Peyer's patch (tissue), 4 donors: ENCODE data around the gene AR. TPM values are rescaled to one million over a fixed set of nuclear protein-coding genes. Genes with fewer than 3 reads are reported as not detected.
A peak's percentile ranks its signal among the peaks of the same experiment; 100 is the strongest.

Experiments used
- DNase-seq, 3 donors: peaks; one replicate each; pipeline ENCODE4 v3.0.0-alpha.2; 2017 to 2019
- H3K27ac ChIP-seq, 4 donors: fragments of 200-600 bp; sonication (generic); one replicate each; pipeline ENCODE4 v1.5.1; 2016 to 2019
- H3K27me3 ChIP-seq, 2 donors: fragments of 200-600 bp; sonication (generic); one replicate each; pipeline ENCODE4 v1.5.1; 2019
- H3K36me3 ChIP-seq, 3 donors: fragments of 200-600 bp; sonication (generic); one replicate each; pipeline ENCODE4 v1.5.1; 2016 to 2019
- H3K4me1 ChIP-seq, 4 donors: fragments of 200-600 bp; sonication (generic); one replicate each; pipeline ENCODE4 v1.5.1; 2016 to 2019
- H3K4me3 ChIP-seq, 4 donors: fragments of 200-600 bp; sonication (generic); 1 replicate in 3 of 4; 2 replicates in 1 of 4; pipeline ENCODE4 v1.5.1; 2016 to 2019; ENCODE audit warnings: mild to moderate bottlenecking in 1 of 4
- H3K9me3 ChIP-seq, 4 donors: fragments of 200-600 bp; sonication (generic); one replicate each; pipeline ENCODE4 v1.5.1; 2016 to 2019; ENCODE audit warnings: mild to moderate bottlenecking in 1 of 4
- POLR2A ChIP-seq, 2 donors: fragments of 450-650 bp; IDR thresholded peaks; one replicate each; pipeline ENCODE4 v1.5.1; 2017; ENCODE audit warnings: antibody characterized with exemption in 2 of 2, mild to moderate bottlenecking in 2 of 2, moderate library complexity in 2 of 2
- total RNA-seq, 4 donors: library from RNA; depleted of rRNA; stranded (reverse); fragments of >200 nt; gene quantifications; one replicate each; pipeline ENCODE4 v1.1.0, GENCODE V29; 2016
- TF ChIP-seq, protein P1 (sequence below), 6 experiments: fragments of 450-650 bp in 4 of 6; fragments of 200-600 bp in 2 of 6; sonication (generic) in 1 of 6; IDR thresholded peaks; one replicate each; pipeline ENCODE4 v1.5.1; 2017 to 2019; ENCODE audit warnings: antibody characterized with exemption in 6 of 6, mild to moderate bottlenecking in 3 of 6, moderate library complexity in 1 of 6

Gene AR
- total RNA-seq, 4 donors from 2014 or later: 0.70 to 2.5 (median 1.2) TPM

DNA sequence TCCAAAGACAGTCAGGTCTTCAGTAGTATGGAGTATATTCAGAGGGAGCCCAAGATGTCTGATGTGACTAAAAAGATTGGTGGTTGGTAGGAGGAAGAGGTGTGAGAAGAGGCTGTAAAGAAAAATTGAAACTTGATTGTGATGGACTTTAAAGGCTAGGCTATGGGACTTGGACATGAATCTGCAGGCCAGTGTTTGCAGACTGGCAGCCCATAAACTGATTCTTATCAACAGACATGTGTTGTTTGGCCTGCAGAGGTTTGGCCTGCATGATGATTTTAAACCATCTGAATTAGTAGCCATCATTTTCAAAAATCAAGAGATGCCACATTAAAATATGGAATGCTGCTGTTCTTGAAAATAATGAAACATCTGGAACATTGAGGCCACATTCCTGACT lies 5.4 kb upstream of the AR start:
- DNase-seq: no peak
- TF ChIP-seq, protein P1, sequence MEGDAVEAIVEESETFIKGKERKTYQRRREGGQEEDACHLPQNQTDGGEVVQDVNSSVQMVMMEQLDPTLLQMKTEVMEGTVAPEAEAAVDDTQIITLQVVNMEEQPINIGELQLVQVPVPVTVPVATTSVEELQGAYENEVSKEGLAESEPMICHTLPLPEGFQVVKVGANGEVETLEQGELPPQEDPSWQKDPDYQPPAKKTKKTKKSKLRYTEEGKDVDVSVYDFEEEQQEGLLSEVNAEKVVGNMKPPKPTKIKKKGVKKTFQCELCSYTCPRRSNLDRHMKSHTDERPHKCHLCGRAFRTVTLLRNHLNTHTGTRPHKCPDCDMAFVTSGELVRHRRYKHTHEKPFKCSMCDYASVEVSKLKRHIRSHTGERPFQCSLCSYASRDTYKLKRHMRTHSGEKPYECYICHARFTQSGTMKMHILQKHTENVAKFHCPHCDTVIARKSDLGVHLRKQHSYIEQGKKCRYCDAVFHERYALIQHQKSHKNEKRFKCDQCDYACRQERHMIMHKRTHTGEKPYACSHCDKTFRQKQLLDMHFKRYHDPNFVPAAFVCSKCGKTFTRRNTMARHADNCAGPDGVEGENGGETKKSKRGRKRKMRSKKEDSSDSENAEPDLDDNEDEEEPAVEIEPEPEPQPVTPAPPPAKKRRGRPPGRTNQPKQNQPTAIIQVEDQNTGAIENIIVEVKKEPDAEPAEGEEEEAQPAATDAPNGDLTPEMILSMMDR (IDR thresholded peaks at IDR 0.05): no peak
- TF ChIP-seq POLR2A (IDR thresholded peaks at IDR 0.05): no peak
- no peak overlapping the region for H3K4me3 ChIP-seq
- H3K27ac ChIP-seq: no peak overlapping the region
- no peaks in the 10 kb centered on the region for H3K9me3 ChIP-seq
- H3K27me3 ChIP-seq: no peaks in the 10 kb centered on the region
- no peaks in the 10 kb centered on the region for H3K36me3 ChIP-seq
- H3K4me1 ChIP-seq: no peaks in the 10 kb centered on the region

- Histone ChIP-seq H3K4me1 (no peaks in the 10 kb centered on the region), H3K27ac (no peak overlapping the region), H3K27me3 (no peaks in the 10 kb centered on the region), H3K4me3 (peak overlapping the region in 2 of 4 donors; percentile 17 to 43), H3K9me3 (no peaks in the 10 kb centered on the region), H3K36me3 (no peaks in the 10 kb centered on the region)
- DNase-seq: peak in 1 of 3 donors; percentile 15
- TF ChIP-seq, protein P1 (IDR thresholded peaks at IDR 0.05): no peak
- TF ChIP-seq POLR2A (IDR thresholded peaks at IDR 0.05): no peak
These were observed 637 bp downstream of the AR start for GRCh38 chrX:67544281-67545035.

GRCh38 chrX:67545036-67545821 lies 1.4 kb downstream of the AR start:
- H3K4me1 ChIP-seq: no peaks in the 10 kb centered on the region
- DNase-seq: peak in 1 of 3 donors; percentile 20
- no peaks in the 10 kb centered on the region for H3K9me3 ChIP-seq
- H3K27me3 ChIP-seq: no peaks in the 10 kb centered on the region
- TF ChIP-seq, protein P1 (IDR thresholded peaks at IDR 0.05): no peak
- no peak for TF ChIP-seq POLR2A (IDR thresholded peaks at IDR 0.05)
- H3K4me3 ChIP-seq: peak overlapping the region in 2 of 4 donors; percentile 38 to 45
- no peaks in the 10 kb centered on the region for H3K36me3 ChIP-seq
- no peak overlapping the region for H3K27ac ChIP-seq

DNA sequence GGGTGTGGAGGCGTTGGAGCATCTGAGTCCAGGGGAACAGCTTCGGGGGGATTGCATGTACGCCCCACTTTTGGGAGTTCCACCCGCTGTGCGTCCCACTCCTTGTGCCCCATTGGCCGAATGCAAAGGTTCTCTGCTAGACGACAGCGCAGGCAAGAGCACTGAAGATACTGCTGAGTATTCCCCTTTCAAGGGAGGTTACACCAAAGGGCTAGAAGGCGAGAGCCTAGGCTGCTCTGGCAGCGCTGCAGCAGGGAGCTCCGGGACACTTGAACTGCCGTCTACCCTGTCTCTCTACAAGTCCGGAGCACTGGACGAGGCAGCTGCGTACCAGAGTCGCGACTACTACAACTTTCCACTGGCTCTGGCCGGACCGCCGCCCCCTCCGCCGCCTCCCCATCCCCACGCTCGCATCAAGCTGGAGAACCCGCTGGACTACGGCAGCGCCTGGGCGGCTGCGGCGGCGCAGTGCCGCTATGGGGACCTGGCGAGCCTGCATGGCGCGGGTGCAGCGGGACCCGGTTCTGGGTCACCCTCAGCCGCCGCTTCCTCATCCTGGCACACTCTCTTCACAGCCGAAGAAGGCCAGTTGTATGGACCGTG lies 2.2 kb downstream of the AR start:
- H3K4me1 ChIP-seq: no peaks in the 10 kb centered on the region
- DNase-seq: no peak
- H3K27ac ChIP-seq: no peak overlapping the region

More for the DNA sequence above, 2.2 kb downstream of the AR start:
- H3K36me3 ChIP-seq: no peaks in the 10 kb centered on the region
- no peaks in the 10 kb centered on the region for H3K27me3 ChIP-seq
- no peaks in the 10 kb centered on the region for H3K9me3 ChIP-seq
- TF ChIP-seq, protein P1 (IDR thresholded peaks at IDR 0.05): no peak
- TF ChIP-seq POLR2A (IDR thresholded peaks at IDR 0.05): no peak
- H3K4me3 ChIP-seq: peak overlapping the region; percentile 12 to 45 (median 28)
